H54 (cell line): ENCODE results near the gene MTOR.

ENCODE experiments used
- DNase-seq: peaks from one replicate; pipeline ENCODE4 v3.0.0; 2011; ENCODE audit warnings: low spot score, mixed read lengths; ENCODE audit not compliant: insufficient read length
- FAIRE-seq: peaks from 3 replicates; lab custom pipeline; 2011; peaks lifted over from hg19 to GRCh38; lab: Jason Lieb, UNC
- POLR2A ChIP-seq: IDR thresholded peaks from 2 replicates; pipeline ENCODE4 v1.6.1; 2011; ENCODE audit warnings: low read depth, mild to moderate bottlenecking, low read length

MTOR gene

DNA sequence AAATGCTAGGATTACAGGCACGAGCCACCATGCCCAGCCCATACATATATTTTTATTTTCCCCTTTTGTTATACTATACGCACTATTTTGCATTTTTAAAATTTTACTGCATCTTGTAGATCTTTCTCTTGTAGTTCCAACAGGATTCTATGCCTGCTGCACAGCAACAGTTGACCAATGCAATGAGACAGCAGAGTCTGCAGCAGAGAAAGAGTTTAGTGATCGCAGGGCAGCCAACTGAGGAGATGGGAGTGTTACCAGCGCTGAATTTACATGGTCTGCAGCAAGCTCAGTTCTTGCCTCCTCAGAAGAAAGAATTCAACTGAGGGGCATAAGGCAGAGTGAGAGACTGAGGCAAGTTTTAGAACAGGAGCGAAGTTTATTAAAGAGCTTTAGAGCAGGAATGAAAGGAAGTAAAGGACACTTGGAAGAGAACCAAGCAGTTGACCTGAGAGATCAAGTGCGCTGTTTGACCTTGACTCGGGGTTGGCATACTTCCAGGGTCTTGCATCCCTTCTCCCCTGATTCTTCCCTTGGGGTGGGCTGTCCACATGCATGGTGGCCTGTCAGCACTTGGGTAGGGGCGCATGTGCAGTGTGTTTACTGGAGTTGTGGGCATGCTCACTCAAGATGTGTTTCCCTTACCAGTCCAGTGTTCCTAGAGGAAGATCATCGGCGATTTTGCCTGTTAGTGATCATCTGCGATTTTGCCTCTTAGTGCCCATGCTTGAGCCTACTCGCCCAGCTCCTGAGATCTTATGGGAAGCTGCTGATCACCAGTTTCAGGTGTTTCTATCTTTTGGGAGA, 4.1 kb upstream of the MTOR start:
- TF ChIP-seq POLR2A, result no peak
- FAIRE-seq (no peak), DNase-seq (no peak)

- TF ChIP-seq POLR2A, result no peak
- FAIRE-seq, result no peak
- DNase-seq, result no peak
Observed at GRCh38 chr1:11256299-11256698, 6.1 kb downstream of the MTOR start.

DNA sequence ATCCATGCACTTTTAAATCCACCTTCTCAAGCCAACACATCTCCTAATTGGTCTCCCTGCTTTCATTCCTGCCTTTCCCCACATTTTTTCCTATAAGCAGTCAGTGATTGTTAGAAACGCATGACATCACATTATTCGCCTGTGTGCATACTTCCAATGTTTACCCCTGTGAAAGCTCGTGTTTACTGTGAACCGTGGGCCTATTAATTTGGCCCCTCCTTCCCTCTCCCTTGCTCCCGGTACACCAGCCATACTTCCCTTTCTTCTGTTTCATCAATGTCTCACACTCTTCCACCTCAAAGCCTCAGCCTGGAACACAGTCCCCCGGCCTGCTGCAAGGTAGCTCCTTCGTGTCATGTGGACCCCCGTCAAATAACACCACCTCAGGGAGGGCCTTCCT, 9.1 kb downstream of the MTOR start:
- no peak for TF ChIP-seq POLR2A
- FAIRE-seq (no peak), DNase-seq (no peak)

DNA sequence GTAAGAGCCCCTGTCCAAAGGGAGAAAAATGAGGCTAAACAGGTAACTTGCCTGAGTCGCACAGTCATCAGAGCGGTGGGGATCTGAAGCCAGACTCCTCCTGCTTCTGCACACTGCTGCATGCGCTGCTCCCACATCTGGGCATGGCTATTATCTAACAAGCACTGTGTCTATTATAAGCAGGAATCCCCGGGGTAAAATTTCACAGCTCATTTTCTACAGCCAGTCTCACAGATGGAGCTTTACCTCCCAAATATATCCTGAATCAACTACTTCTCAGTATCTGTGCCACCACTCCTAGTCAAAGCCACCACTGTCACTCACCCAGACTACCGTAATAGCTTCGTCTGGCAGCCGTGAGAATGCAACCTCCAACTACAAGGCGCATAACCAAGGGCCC, 9.8 kb downstream of the MTOR start:
- FAIRE-seq (no peak), DNase-seq (no peak)
- TF ChIP-seq POLR2A, result no peak

DNA sequence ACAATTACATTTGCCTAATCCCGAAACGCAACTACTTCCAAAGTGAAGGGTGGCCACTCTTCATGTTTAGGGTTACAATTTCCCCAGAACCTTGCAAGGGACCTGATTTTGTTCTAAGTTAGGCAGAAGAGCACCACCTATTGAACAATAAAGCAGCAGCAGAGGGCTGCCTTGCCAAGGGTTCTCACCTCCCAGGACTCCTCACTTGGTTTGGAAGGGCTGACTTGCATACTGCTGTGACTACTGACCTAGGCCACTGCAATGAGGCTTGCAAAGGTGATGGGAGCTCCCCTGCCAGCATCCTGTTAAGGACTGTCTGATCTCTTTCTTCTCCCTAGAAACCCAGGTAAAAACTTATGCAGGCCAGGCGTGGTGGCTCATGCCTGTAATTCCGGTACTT, 14.2 kb downstream of the MTOR start:
- FAIRE-seq (no peak), DNase-seq (no peak)
- TF ChIP-seq POLR2A, result no peak

GRCh38 chr1:11245904-11246719, 16.2 kb downstream of the MTOR start:
- no peak for FAIRE-seq
- DNase-seq, result no peak
- TF ChIP-seq POLR2A, result no peak

DNA sequence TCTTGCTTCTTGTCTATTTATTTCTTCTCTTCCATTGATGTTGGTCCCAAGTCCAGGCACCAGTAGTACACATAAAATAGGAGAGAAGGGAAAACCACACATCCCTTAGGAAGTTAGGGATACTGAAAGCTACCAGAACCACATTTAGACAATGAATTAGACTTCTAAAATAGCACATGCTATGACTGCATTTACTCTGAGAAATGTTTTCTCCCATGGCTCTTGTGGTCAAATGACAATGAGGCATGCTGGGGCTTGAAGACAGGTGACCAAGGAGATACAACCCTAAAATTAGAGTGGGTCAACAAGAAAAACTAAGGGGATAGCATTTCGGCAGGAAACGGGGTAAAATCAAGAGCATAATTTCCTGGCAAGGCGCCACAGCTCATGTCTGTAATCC, 17.1 kb downstream of the MTOR start:
- TF ChIP-seq POLR2A, result no peak
- DNase-seq (no peak), FAIRE-seq (no peak)

- FAIRE-seq (no peak), DNase-seq (no peak)
- TF ChIP-seq POLR2A, result no peak
Observed at GRCh38 chr1:11238311-11238710, 24.0 kb downstream of the MTOR start.

GRCh38 chr1:11237356-11237755, 25.0 kb downstream of the MTOR start:
- DNase-seq (no peak), FAIRE-seq (no peak)
- TF ChIP-seq POLR2A, result no peak

GRCh38 chr1:11233208-11233607, 29.1 kb downstream of the MTOR start:
- FAIRE-seq (no peak), DNase-seq (no peak)
- TF ChIP-seq POLR2A, result no peak

DNA sequence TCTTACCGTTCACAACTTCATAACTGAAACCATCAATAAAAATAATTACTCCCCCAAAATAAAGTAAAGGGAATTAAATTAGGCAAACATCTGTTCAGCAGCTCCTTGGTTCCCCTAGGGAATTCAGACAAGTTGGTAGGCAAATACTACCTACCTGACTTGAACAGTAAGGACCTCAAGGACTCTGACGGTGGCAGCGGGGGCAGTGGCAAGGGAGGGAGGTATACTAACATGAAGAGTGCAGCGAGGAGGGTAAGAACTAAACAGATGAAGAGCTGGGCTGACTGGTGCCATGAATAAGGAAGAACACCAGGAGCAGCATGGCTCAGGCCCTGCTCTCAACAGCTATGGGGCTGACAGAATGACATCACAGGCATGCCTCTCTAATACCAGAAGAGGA, 33.1 kb downstream of the MTOR start:
- no peak for TF ChIP-seq POLR2A
- no peak for FAIRE-seq
- no peak for DNase-seq

DNA sequence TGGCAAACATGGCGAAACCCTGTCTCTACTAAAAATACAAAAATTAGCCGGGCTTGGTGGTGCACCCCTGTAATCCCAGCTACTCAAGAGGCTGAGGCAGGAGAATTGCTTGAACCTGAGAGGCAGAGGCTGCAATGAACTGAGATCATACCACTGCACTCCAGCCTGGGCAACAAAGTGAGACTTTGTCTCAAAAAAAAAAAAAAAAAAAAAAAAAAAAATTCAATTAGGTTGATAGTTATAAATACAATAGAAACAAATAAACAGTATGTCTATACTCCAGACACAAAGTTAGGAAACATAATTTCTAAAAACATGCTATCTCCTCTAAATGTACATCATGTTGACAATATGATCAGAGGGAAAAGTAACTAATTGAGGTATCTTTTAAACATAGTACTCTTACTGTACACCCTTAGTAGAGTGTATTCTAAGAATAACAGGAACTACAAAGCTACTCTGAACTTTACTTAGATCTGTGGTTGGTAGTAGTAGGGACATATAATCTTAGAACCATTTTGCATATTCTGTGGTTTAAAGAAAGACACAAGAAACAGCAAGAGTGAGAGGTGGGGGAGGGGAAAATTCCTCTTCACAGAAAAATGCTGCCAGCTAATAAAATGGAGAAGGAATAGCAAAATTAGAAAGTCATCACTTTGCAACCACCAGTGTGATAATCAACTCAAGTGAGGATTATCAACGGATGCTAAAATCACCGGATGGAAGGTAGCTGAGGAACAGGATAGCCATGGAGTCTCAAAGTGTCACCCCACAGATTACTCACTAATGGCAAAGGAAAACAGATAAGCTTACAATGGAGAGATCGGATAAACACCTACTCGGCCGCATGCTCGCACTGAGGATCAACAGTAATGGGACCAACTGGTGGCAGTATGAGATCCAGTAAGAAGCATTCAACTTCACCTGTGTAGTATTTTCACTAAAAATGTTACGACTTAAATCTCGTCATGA, 35.0 kb downstream of the MTOR start:
- no peak for DNase-seq
- no peak for FAIRE-seq
- TF ChIP-seq POLR2A, result no peak

DNA sequence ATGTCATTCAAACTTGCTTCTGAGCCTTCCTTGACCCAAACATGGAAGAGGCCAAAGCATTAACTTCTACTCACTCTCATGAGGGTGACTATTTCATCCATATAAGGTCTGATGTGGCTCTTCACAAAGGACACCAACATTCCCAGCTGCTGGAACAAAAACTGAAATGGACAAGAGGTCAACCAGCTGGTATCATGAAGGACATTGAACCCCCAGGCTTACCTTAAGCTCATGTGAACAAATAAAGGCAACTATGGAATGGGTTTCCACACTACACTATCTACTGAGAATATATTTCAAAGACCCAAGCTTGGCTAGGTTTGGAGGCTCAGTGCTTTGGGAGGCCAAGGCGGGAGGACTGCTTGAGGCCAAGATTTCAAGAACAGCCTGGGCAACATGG, 46.3 kb downstream of the MTOR start:
- TF ChIP-seq POLR2A, result no peak
- DNase-seq (no peak), FAIRE-seq (no peak)
